Bronchial epithelial cell (primary cell): ENCODE data around the gene NRXN3. TPM values are rescaled to one million over a fixed set of nuclear protein-coding genes. Genes with fewer than 3 reads are reported as not detected.

Experiments used
- DNase-seq: peaks from one replicate; pipeline ENCODE4 v3.0.0-alpha.2; 2010; ENCODE audit warnings: low read depth
- FAIRE-seq: peaks from 2 replicates; lab custom pipeline; 2011; peaks lifted over from hg19 to GRCh38; lab: Jason Lieb, UNC
- H3K27me3 ChIP-seq: 2 replicates; pipeline ENCODE4 v1.5.1; 2011; ENCODE audit warnings: low read length; ENCODE audit not compliant: control insufficient read depth, insufficient read depth
- H3K36me3 ChIP-seq: 2 replicates; pipeline ENCODE4 v1.5.1; 2011; ENCODE audit warnings: low read length; ENCODE audit not compliant: control insufficient read depth, insufficient read depth
- H3K4me3 ChIP-seq: 2 replicates; pipeline ENCODE4 v1.5.1; 2011; ENCODE audit warnings: mild to moderate bottlenecking, low read depth, low read length, control low read depth
- CTCF ChIP-seq: IDR thresholded peaks from 2 replicates; pipeline ENCODE4 v1.5.1; 2011; ENCODE audit warnings: mild to moderate bottlenecking, moderate library complexity, low read length, control low read depth, inconsistent platforms; ENCODE audit not compliant: insufficient read depth, severe bottlenecking
- total RNA-seq: library from RNA; depleted of rRNA; stranded (reverse); fragments of >200 nt; gene quantifications from 2 replicates; pipeline ENCODE4 v1.2.1, GENCODE V29; 2014

The NRXN3 gene
- total RNA-seq, 1 donor from 2014 or later: under 0.01 TPM

DNA sequence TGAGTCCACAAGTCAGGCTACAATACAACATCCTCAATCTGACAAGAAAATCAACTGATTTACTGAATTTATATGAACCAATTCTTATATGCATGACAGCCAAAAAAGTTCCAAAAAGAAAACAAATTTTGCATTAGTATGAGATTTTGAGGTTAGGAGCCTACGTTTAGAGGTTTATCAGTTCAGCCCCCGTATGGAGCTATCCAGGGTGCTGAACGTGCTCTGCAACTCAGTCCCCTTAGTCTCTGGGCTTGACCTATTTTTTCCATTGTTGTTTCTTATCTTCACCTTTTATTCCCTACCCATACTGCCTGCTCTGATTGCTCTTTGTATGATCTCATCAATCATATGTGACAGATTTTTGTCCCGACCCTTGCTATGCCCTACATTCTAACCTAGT, 693.0 kb downstream of the NRXN3 start:
- H3K4me3 ChIP-seq: no peak overlapping the region
- peak; percentile 36 for DNase-seq
- FAIRE-seq: no peak
- H3K27me3 ChIP-seq: no peaks in the 10 kb centered on the region
- TF ChIP-seq CTCF: no peak
- H3K36me3 ChIP-seq: no peaks in the 10 kb centered on the region

DNA sequence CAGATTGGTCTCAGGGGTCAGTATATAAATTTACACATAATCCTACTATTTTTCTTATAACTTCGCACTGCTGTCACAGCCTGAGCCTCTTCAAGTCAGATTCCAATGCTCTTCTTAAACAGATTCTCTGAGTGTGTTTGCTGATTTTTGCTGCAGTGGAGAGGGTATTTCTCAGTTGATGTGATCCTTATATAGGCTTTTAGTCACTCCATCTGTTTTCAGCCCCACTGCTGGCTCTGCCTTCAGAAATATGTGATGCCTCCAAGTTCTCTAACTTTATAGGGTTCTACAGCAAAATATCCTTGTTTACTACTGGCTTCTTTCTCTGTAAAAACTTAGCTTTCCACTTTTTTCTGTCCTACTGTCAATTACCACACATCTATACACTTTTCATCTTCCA, 702.7 kb downstream of the NRXN3 start:
- no peak for FAIRE-seq
- H3K36me3 ChIP-seq: no peaks in the 10 kb centered on the region
- TF ChIP-seq CTCF: no peak
- H3K4me3 ChIP-seq: no peak overlapping the region
- H3K27me3 ChIP-seq: no peaks in the 10 kb centered on the region
- no peak for DNase-seq

GRCh38 chr14:78873581-78873980, 703.4 kb downstream of the NRXN3 start:
- Histone ChIP-seq H3K4me3 (no peak overlapping the region), H3K27me3 (no peaks in the 10 kb centered on the region), H3K36me3 (no peaks in the 10 kb centered on the region)
- DNase-seq: no peak
- no peak for FAIRE-seq
- TF ChIP-seq CTCF: no peak

GRCh38 chr14:78875049-78875448, 704.9 kb downstream of the NRXN3 start:
- DNase-seq (no peak), FAIRE-seq (no peak)
- no peak for TF ChIP-seq CTCF
- Histone ChIP-seq H3K27me3 (no peaks in the 10 kb centered on the region), H3K4me3 (no peak overlapping the region), H3K36me3 (no peaks in the 10 kb centered on the region)

DNA sequence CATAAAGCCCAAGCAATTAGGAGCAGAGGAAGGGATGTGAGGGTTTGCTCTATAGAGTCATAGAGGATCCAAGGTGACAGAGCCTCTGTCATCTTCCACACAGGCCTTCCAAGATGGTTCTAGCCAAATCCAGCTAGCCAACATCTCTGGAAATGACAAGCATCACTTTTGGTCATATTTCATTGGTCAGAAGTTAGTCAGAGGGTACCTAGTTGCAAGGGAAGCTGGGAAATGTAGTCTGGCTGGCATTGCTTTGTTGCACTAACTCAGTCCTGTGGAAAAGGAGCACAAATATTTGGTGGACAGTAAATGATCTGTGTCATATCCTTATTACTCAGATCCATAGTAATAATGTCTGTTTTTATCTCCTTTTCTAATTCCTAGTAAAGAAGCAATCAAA, 715.7 kb downstream of the NRXN3 start:
- Histone ChIP-seq H3K4me3 (no peak overlapping the region), H3K27me3 (no peaks in the 10 kb centered on the region), H3K36me3 (no peaks in the 10 kb centered on the region)
- DNase-seq (no peak), FAIRE-seq (no peak)
- TF ChIP-seq CTCF: no peak

GRCh38 chr14:78897443-78897842, 727.3 kb downstream of the NRXN3 start:
- no peak overlapping the region for H3K4me3 ChIP-seq
- no peak for TF ChIP-seq CTCF
- H3K27me3 ChIP-seq: peaks cover 1% of the 10 kb centered on the region
- FAIRE-seq (no peak), DNase-seq (no peak)
- no peaks in the 10 kb centered on the region for H3K36me3 ChIP-seq
